HL-60 (cell line): ENCODE data around the gene CSRNP3.

Source experiments
- DNase-seq, 2 experiments: peaks; one replicate each; pipeline ENCODE4 v3.0.0-alpha.2; 2010 to 2020; ENCODE audit warnings: low read depth in 1 of 2, low spot score in 1 of 2
- H3K27ac ChIP-seq: fragments of 250-450 bp; sonication (Bioruptor Pico); replicated peaks from 2 replicates; pipeline ENCODE4 v1.5.1; 2020; ENCODE audit warnings: mild to moderate bottlenecking, moderate library complexity
- H3K27me3 ChIP-seq: fragments of 250-450 bp; sonication (Bioruptor Pico); 2 replicates; pipeline ENCODE4 v1.5.1; 2021; ENCODE audit warnings: mild to moderate bottlenecking, moderate library complexity; ENCODE audit not compliant: insufficient read depth, poor library complexity, severe bottlenecking
- H3K4me3 ChIP-seq: replicated peaks from 2 replicates; pipeline ENCODE4 v1.5.1; 2011; ENCODE audit warnings: mild to moderate bottlenecking, control low read depth, low read length; ENCODE audit not compliant: insufficient read depth
- GABPA ChIP-seq: IDR thresholded peaks from 2 replicates; pipeline ENCODE4 v1.6.1; 2012; ENCODE audit warnings: low read depth
- POLR2AphosphoS5 ChIP-seq: IDR thresholded peaks from 2 replicates; pipeline ENCODE4 v1.6.1; 2012; ENCODE audit warnings: low read depth
- SPI1 ChIP-seq: IDR thresholded peaks from 2 replicates; pipeline ENCODE4 v1.6.1; 2012; ENCODE audit warnings: low read depth, mild to moderate bottlenecking, borderline replicate concordance
- TF ChIP-seq, protein P1 (sequence below): IDR thresholded peaks from one replicate; pipeline ENCODE4 v1.5.1; 2011; ENCODE audit warnings: low read length, control low read depth, inconsistent platforms; ENCODE audit not compliant: insufficient read depth
- TF ChIP-seq, protein P2 (sequence below): IDR thresholded peaks from 2 replicates; pipeline ENCODE4 v1.6.1; 2012; ENCODE audit warnings: low read depth; ENCODE audit not compliant: insufficient replicate concordance

The CSRNP3 gene

DNA sequence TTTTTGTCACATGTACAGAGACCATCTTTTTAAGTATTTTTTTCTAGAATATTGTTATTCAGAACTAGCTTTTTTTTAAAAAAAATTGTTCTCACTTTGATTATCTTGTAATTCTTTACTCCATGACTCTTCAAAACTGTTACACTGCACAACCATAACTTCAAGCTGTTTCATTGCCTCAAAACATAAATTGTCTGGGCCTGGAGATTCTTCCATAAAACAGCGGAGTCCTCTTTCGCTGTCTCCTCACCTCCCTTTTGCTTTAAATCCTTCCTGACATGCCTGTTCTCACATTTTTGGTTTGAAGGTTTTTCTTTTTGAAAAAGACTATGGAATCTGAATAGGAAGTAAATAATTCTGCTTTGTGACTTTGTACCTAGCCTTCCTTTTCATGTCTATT lies 197.9 kb downstream of the CSRNP3 start:
- no peaks in the 10 kb centered on the region for H3K27me3 ChIP-seq
- H3K4me3 ChIP-seq: no peak overlapping the region
- TF ChIP-seq, protein P1, sequence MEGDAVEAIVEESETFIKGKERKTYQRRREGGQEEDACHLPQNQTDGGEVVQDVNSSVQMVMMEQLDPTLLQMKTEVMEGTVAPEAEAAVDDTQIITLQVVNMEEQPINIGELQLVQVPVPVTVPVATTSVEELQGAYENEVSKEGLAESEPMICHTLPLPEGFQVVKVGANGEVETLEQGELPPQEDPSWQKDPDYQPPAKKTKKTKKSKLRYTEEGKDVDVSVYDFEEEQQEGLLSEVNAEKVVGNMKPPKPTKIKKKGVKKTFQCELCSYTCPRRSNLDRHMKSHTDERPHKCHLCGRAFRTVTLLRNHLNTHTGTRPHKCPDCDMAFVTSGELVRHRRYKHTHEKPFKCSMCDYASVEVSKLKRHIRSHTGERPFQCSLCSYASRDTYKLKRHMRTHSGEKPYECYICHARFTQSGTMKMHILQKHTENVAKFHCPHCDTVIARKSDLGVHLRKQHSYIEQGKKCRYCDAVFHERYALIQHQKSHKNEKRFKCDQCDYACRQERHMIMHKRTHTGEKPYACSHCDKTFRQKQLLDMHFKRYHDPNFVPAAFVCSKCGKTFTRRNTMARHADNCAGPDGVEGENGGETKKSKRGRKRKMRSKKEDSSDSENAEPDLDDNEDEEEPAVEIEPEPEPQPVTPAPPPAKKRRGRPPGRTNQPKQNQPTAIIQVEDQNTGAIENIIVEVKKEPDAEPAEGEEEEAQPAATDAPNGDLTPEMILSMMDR: no peak
- TF ChIP-seq GABPA: no peak
- TF ChIP-seq POLR2AphosphoS5: no peak
- TF ChIP-seq SPI1: no peak
- TF ChIP-seq, protein P2, sequence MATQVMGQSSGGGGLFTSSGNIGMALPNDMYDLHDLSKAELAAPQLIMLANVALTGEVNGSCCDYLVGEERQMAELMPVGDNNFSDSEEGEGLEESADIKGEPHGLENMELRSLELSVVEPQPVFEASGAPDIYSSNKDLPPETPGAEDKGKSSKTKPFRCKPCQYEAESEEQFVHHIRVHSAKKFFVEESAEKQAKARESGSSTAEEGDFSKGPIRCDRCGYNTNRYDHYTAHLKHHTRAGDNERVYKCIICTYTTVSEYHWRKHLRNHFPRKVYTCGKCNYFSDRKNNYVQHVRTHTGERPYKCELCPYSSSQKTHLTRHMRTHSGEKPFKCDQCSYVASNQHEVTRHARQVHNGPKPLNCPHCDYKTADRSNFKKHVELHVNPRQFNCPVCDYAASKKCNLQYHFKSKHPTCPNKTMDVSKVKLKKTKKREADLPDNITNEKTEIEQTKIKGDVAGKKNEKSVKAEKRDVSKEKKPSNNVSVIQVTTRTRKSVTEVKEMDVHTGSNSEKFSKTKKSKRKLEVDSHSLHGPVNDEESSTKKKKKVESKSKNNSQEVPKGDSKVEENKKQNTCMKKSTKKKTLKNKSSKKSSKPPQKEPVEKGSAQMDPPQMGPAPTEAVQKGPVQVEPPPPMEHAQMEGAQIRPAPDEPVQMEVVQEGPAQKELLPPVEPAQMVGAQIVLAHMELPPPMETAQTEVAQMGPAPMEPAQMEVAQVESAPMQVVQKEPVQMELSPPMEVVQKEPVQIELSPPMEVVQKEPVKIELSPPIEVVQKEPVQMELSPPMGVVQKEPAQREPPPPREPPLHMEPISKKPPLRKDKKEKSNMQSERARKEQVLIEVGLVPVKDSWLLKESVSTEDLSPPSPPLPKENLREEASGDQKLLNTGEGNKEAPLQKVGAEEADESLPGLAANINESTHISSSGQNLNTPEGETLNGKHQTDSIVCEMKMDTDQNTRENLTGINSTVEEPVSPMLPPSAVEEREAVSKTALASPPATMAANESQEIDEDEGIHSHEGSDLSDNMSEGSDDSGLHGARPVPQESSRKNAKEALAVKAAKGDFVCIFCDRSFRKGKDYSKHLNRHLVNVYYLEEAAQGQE: no peak
- DNase-seq: no peak
- H3K27ac ChIP-seq: no peak overlapping the region

DNA sequence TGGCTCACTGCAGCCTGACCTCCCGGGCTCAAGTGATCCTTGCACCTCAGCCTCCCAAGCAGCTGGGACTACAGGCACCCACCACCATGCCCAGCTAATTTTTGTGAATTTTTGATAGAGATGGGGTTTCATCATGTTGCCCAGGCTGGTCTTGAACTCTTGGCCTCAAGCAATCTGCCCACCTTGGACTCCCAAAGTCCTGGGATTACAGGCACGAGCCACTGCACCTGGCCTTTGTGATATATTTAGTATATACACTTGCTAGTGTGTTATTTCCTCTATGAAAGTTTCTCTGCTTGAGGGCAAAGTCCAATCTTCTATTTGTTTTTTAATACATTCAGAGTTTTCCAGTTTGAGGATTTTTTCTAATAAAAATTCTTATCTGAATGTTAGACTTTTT lies 205.3 kb downstream of the CSRNP3 start:
- H3K27me3 ChIP-seq: no peaks in the 10 kb centered on the region
- H3K4me3 ChIP-seq: no peak overlapping the region
- H3K27ac ChIP-seq: no peak overlapping the region
- TF ChIP-seq GABPA (no peak), POLR2AphosphoS5 (no peak), SPI1 (no peak)
- TF ChIP-seq, protein P1: no peak
- TF ChIP-seq, protein P2: no peak
- no peak for DNase-seq

DNA sequence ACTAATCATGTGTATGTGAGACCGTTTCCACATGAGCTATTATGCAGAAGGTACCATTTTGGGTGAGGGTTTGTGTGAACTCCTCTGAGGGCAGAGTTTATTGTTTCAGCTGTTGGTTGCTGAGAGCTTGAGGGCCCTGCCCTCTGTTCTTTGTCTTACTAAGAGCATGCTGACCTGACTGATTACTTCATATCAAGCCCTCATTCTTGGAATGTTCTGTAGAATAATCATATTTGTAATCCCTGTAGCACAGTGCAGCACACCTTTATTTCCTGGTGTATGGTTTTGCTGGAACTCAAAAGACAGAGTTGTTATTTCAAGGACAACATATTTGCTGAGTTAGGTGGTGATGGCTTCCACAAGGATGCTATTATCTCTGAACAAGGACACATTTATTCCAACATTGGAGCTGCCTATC lies 206.1 kb downstream of the CSRNP3 start:
- DNase-seq: no peak
- no peak overlapping the region for H3K27ac ChIP-seq
- no peaks in the 10 kb centered on the region for H3K27me3 ChIP-seq
- H3K4me3 ChIP-seq: no peak overlapping the region
- TF ChIP-seq GABPA (no peak), POLR2AphosphoS5 (no peak), SPI1 (no peak)
- TF ChIP-seq, protein P1: no peak
- TF ChIP-seq, protein P2: no peak
